NCI-H446 (cell line): ENCODE measurements around the gene PPFIBP2.

Source experiments
- DNase-seq, 2 experiments: peaks; one replicate each; lab custom pipeline; 2025; lab: John Stamatoyannopoulos, UW

The PPFIBP2 gene

GRCh38 chr11:7525424-7525823 is 11.6 kb downstream of the PPFIBP2 start:
- no peak for DNase-seq

GRCh38 chr11:7527029-7527428 is 13.2 kb downstream of the PPFIBP2 start:
- no peak for DNase-seq

- no peak for DNase-seq
These were observed 14.8 kb downstream of the PPFIBP2 start for GRCh38 chr11:7528514-7529049.

GRCh38 chr11:7530013-7530640 is 16.3 kb downstream of the PPFIBP2 start:
- DNase-seq, result no peak

- DNase-seq, result no peak
These were observed 17.2 kb downstream of the PPFIBP2 start for GRCh38 chr11:7531011-7531410.

GRCh38 chr11:7532405-7533145 is 18.8 kb downstream of the PPFIBP2 start:
- DNase-seq, result peak in 1 of 2 experiments; percentile 44

- no peak for DNase-seq
These were observed 19.6 kb downstream of the PPFIBP2 start for GRCh38 chr11:7533199-7534041.

GRCh38 chr11:7534042-7534378 is 20.2 kb downstream of the PPFIBP2 start:
- DNase-seq, result no peak

GRCh38 chr11:7536100-7536499 is 22.3 kb downstream of the PPFIBP2 start:
- DNase-seq, result no peak

- no peak for DNase-seq
These were observed 23.5 kb downstream of the PPFIBP2 start for GRCh38 chr11:7537265-7537664.

- no peak for DNase-seq
These were observed 24.2 kb downstream of the PPFIBP2 start for GRCh38 chr11:7538031-7538430.

GRCh38 chr11:7538466-7539454 is 25.0 kb downstream of the PPFIBP2 start:
- no peak for DNase-seq

- no peak for DNase-seq
These were observed 27.2 kb downstream of the PPFIBP2 start for GRCh38 chr11:7540830-7541555.

- peak in 1 of 2 experiments; percentile 58 for DNase-seq
These were observed 29.5 kb downstream of the PPFIBP2 start for GRCh38 chr11:7543302-7543701.

- DNase-seq, result no peak
These were observed 30.2 kb downstream of the PPFIBP2 start for GRCh38 chr11:7544021-7544420.

- DNase-seq, result no peak
These were observed 31.8 kb downstream of the PPFIBP2 start for GRCh38 chr11:7545611-7546010.

GRCh38 chr11:7546324-7546791 is 32.6 kb downstream of the PPFIBP2 start:
- DNase-seq, result peak; percentile 39 to 60

- DNase-seq, result no peak
These were observed 33.9 kb downstream of the PPFIBP2 start for GRCh38 chr11:7547687-7548086.

- DNase-seq, result no peak
These were observed 35.0 kb downstream of the PPFIBP2 start for GRCh38 chr11:7548659-7549274.

GRCh38 chr11:7549681-7550080 is 35.9 kb downstream of the PPFIBP2 start:
- no peak for DNase-seq
